ENCODE data around the gene KRTAP5-2. TPM values are rescaled to one million over a fixed set of nuclear protein-coding genes. Genes with fewer than 3 reads are reported as not detected.

KRTAP5-2 gene
- total RNA-seq, 4 donors from 2014 or later = not detected

GRCh38 chr11:1574933-1575242 lies 23.2 kb downstream of the KRTAP5-2 start:
- 21 to 30% methylated on average over 3 to 7 of the region's 7 CpGs for WGBS, 2 donors (ENCODE audit: low coverage in 1 of 2)
- Histone ChIP-seq H3K9me3 (peaks cover 0 to 8% (median 0%) of the 10 kb centered on the region in 3 donors), H3K27ac (peak overlapping the region in 1 of 4 donors; percentile 81), H3K36me3 (no peaks in the 10 kb centered on the region), H3K4me3 (no peak overlapping the region), H3K4me1 (peaks cover 0 to 46% (median 24%) of the 10 kb centered on the region in 3 donors), H3K27me3 (peaks cover 15% of the 10 kb centered on the region)
- TF ChIP-seq POLR2A (IDR thresholded peaks at IDR 0.05) = no peak
- no peak for ATAC-seq

GRCh38 chr11:1574238-1574932 lies 23.7 kb downstream of the KRTAP5-2 start:
- Histone ChIP-seq H3K4me3 (peak overlapping the region in 1 of 2 donors; percentile 73), H3K27me3 (peaks cover 15% of the 10 kb centered on the region), H3K9me3 (peaks cover 0 to 8% (median 0%) of the 10 kb centered on the region in 3 donors), H3K27ac (peak overlapping the region in 3 of 4 donors; percentile 81 to 94 (median 86)), H3K4me1 (peaks cover 0 to 51% (median 29%) of the 10 kb centered on the region in 3 donors), H3K36me3 (no peaks in the 10 kb centered on the region)
- TF ChIP-seq CTCF (IDR thresholded peaks at IDR 0.05) (peak in 3 of 4 experiments; percentile 90 to 97 (median 93)), POLR2A (IDR thresholded peaks at IDR 0.05) (no peak), EP300 (IDR thresholded peaks at IDR 0.05) (no peak), POLR2AphosphoS5 (IDR thresholded peaks at IDR 0.05) (no peak)
- no CpG with 5 or more reads among the region's 64 CpGs for WGBS, 2 donors (ENCODE audit: low coverage in 1 of 2)
- peak; percentile 39 for ATAC-seq

- TF ChIP-seq POLR2AphosphoS5 (IDR thresholded peaks at IDR 0.05) (no peak), EP300 (IDR thresholded peaks at IDR 0.05) (no peak), CTCF (IDR thresholded peaks at IDR 0.05) (no peak), POLR2A (IDR thresholded peaks at IDR 0.05) (no peak)
- peak overlapping the region in 1 of 2 donors; percentile 73 for H3K4me3 ChIP-seq
- H3K4me1 ChIP-seq = peaks cover 0 to 56% (median 33%) of the 10 kb centered on the region in 3 donors
- H3K9me3 ChIP-seq = peaks cover 0 to 8% (median 0%) of the 10 kb centered on the region in 3 donors
- WGBS, 2 donors (ENCODE audit: low coverage in 1 of 2) = no CpG with 5 or more reads among the region's 7 CpGs
- no peak for ATAC-seq
- H3K27ac ChIP-seq = peak overlapping the region in 3 of 4 donors; percentile 81 to 94 (median 86)
- H3K27me3 ChIP-seq = peaks cover 15% of the 10 kb centered on the region
- no peaks in the 10 kb centered on the region for H3K36me3 ChIP-seq
Measured at GRCh38 chr11:1573903-1574237, 24.2 kb downstream of the KRTAP5-2 start.

GRCh38 chr11:1573077-1573902 lies 24.8 kb downstream of the KRTAP5-2 start:
- H3K36me3 ChIP-seq = no peaks in the 10 kb centered on the region
- peak overlapping the region; percentile 37 to 94 (median 84) for H3K27ac ChIP-seq
- WGBS, 2 donors (ENCODE audit: low coverage in 1 of 2) = 0% methylated on average over 2 of the region's 37 CpGs; no CpG with 5 or more reads in 1 of the 2 donors
- H3K4me1 ChIP-seq = peaks cover 0 to 62% (median 33%) of the 10 kb centered on the region in 3 donors
- TF ChIP-seq EP300 (IDR thresholded peaks at IDR 0.05) (no peak), CTCF (IDR thresholded peaks at IDR 0.05) (no peak), POLR2A (IDR thresholded peaks at IDR 0.05) (no peak), POLR2AphosphoS5 (IDR thresholded peaks at IDR 0.05) (no peak)
- H3K27me3 ChIP-seq = peaks cover 15% of the 10 kb centered on the region
- peaks cover 0 to 3% (median 0%) of the 10 kb centered on the region in 3 donors for H3K9me3 ChIP-seq
- ATAC-seq = no peak
- H3K4me3 ChIP-seq = peak overlapping the region in 1 of 2 donors; percentile 73

- TF ChIP-seq POLR2A (IDR thresholded peaks at IDR 0.05) (peak in 1 of 2 donors; percentile 22), CTCF (IDR thresholded peaks at IDR 0.05) (no peak)
- H3K27ac ChIP-seq = peak within 1 kb of the TSS; percentile 45 to 94 (median 84)
- no peaks in the 10 kb centered on the region for H3K36me3 ChIP-seq
- no peaks in the 10 kb centered on the region for H3K9me3 ChIP-seq
- peaks cover 15% of the 10 kb centered on the region for H3K27me3 ChIP-seq
- H3K4me3 ChIP-seq = peak within 1 kb of the TSS; percentile 55 to 73
- WGBS, 2 donors (ENCODE audit: low coverage in 1 of 2) = no CpG with 5 or more reads among the region's 124 CpGs
- ATAC-seq = peak; percentile 87
- H3K4me1 ChIP-seq = peaks cover 0 to 71% (median 33%) of the 10 kb centered on the region in 3 donors
Measured at GRCh38 chr11:1572197-1573076, 25.7 kb downstream of the KRTAP5-2 start, which contains the start of gene DUSP8. DUSP8 (minus strand) TSS chr11:1572271; CDS start chr11:1565826, 6,445 bp downstream.
